Activated gamma-delta T cell treated with Interleukin-2 at 50 U/mL for 16 hours (primary cell): ENCODE results near the gene CHSY1.
"Not testable (repeated sequence)": the region's sequence is repeated elsewhere in the genome, so short reads cannot be mapped to it uniquely, and the experiment has no call there.

Experiments used
- DNase-seq: peaks from one replicate; pipeline ENCODE4 v3.0.0-alpha.2; 2020

CHSY1 gene

GRCh38 chr15:101131489-101132389, 120.1 kb downstream of the CHSY1 start:
- DNase-seq: no peak

DNA sequence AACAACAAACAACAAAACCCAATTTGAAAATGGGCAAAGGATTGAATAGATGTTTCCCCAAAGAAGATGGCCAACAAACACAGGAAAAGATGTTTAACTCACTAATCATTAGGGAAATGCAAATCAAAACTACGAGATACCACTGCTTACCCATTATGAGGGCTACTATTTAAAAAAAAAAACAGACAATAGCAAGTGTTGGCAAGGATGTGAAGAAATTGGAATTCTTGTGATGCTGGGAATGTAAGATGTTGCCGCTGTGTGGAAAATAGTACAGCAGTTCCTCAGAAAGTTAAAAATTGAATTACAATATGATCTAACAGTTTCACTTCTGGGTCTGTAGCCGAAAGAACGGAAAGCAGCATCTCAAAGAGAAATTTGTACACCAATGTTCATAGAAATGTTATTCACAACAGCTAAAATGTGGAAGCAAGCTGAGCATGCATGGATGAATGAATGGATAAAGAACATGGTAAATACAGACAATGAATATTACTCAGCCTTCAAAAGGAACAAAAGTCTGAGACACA, 121.9 kb downstream of the CHSY1 start:
- DNase-seq: no peak

GRCh38 chr15:101128221-101129015, 123.4 kb downstream of the CHSY1 start:
- no peak for DNase-seq

- DNase-seq: peak; percentile 21
These were observed 124.3 kb downstream of the CHSY1 start for GRCh38 chr15:101127506-101128076.

DNA sequence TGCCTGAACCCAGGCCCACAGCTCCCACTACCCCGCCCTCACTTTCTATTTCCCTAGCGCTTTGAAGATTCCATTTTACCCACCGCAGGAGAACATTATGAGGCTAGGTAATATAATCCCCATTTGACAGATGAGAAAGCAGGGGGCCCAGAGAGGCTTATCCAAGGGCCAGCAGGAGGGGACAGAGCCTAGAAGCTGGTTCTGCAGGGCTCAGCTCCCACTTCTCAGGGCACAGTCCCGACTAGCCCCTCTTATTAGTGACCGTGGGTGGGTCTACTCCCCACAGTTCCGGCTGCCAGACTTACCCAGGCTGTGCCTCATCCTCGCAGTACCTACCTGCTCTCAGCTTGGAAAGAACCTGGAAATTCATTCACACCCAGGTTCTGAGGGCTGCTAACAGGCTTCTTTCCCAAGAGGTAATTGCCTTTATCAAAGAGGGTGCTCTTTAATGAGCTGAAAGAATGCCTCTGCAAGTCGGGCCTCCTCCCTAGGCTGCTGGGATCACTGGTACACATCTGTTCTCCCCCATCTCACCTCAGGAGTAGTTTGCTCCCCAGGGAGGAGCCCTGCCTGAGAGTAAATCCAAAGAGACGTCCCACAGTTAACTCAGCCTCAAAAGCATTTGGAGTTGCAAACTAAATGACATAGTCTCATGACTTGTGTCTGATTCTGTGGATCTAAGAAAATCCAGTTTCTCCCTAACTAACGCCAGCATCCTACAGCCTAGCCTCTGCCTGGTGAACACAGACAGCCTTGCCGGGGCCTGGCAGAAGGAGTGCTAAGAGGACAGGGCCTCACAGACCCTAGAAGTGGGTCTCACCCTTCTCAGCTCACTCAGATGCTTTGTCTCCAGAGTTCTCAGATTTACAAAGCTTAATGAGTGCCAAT, 125.0 kb downstream of the CHSY1 start:
- no peak for DNase-seq

DNA sequence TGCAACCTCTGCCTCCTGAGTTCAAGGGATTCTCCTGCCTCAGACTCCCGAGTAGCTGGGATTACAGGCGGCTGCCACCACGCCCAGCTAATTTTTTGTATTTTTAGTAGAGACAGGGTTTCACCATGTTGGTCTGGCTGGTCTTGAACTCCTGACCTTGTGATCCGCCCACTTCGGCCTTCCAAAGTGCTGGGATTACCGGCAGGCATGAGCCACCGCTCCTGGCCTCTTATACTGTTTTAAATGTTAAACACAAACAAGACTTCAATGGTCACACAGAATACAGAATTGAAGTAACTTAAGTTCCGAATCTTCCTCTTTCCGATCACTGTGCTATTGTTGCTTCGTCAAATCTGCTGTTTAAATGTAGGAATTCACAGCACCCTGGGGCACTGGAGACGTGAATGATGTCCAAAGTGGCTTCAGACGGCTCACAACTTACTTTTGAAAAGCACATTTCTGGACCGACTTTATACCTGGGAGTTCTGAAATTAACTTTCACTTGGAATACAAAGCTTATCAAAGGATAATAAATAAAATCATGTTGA, 125.9 kb downstream of the CHSY1 start:
- not testable (repeated sequence) for DNase-seq
